ENCODE measurements around the gene VPS39. TPM values are rescaled to one million over a fixed set of nuclear protein-coding genes. Genes with fewer than 3 reads are reported as not detected.

The VPS39 gene
- total and polyA plus RNA-seq, 4 donors, result 61.4 to 77.6 (median 66.9) TPM

DNA sequence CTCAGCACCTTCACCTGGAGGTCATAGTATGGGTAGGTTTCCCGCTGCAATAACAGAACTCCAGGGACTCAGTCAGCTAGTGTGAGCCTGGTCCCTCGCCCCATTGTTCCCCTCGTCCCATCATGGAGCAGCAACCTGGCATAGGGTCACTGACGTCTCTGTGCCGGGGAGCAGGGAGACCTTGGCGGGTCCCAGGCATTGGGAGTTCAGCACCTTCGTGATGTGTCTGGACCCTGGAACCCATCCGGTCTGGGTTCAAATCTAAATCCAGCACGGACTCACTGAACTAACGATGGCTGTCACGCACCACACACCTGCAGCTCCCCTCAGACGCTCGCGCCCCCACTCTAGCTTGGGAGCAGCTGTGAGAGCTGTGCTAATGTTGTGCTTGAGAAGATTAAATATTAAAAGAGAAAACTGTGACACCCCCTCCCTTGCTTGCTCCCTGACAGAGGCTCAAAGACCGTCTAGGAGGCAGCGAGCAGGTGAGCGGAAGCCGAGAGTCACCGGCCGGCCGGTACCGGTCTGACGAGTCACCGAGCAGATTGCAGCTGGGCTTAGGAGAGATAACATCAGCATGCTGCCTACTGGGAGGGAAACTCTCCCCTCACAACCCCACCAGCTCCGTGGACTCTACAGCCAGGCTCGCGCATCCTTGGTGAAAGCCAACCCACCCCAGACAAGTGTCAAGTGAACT, 52.4 kb downstream of the VPS39 start:
- H3K27ac ChIP-seq (ENCODE audit: low read depth, low read length), result no peak overlapping the region
- no peak for DNase-seq (ENCODE audit: low read depth in 4 of 6, low spot score in 6 of 6)
- H3K4me3 ChIP-seq (ENCODE audit: low read depth, low read length), result no peak overlapping the region
- H3K9me3 ChIP-seq (ENCODE audit: control insufficient read depth, insufficient read depth, low read length), result no peaks in the 10 kb centered on the region
- 85% methylated on average over 10 of the region's 27 CpGs for WGBS (ENCODE audit: insufficient coverage)
- H3K27me3 ChIP-seq (ENCODE audit: control insufficient read depth, insufficient read depth, low read length), result no peaks in the 10 kb centered on the region
- H3K36me3 ChIP-seq (ENCODE audit: control insufficient read depth, insufficient read depth, low read length), result peaks cover 21% of the 10 kb centered on the region
- H3K4me1 ChIP-seq (ENCODE audit: control insufficient read depth, insufficient read depth, low read length), result peaks cover 39% of the 10 kb centered on the region

DNA sequence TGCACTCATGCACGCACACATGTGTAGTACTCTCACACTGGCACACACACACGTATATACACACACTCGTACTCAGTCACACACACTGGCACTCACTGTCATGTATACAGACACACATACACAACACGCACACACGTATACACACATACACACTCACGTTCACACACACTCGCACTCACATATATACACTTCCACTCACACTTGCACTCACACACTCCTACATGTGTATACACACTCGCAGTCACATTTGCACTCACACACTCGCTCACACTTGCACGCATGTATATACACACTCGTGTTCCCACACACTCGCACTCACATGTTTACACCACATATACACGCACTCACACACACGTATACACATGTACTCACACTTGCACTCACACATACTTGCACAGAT, 53.1 kb downstream of the VPS39 start:
- H3K4me3 ChIP-seq (ENCODE audit: low read depth, low read length), result no peak overlapping the region
- peaks cover 16% of the 10 kb centered on the region for H3K36me3 ChIP-seq (ENCODE audit: control insufficient read depth, insufficient read depth, low read length)
- no peak for DNase-seq (ENCODE audit: low read depth in 4 of 6, low spot score in 6 of 6)
- H3K27me3 ChIP-seq (ENCODE audit: control insufficient read depth, insufficient read depth, low read length), result no peaks in the 10 kb centered on the region
- no peak overlapping the region for H3K27ac ChIP-seq (ENCODE audit: low read depth, low read length)
- 96% methylated on average over 14 of the region's 14 CpGs for WGBS (ENCODE audit: insufficient coverage)
- H3K9me3 ChIP-seq (ENCODE audit: control insufficient read depth, insufficient read depth, low read length), result no peaks in the 10 kb centered on the region
- peaks cover 39% of the 10 kb centered on the region for H3K4me1 ChIP-seq (ENCODE audit: control insufficient read depth, insufficient read depth, low read length)

DNA sequence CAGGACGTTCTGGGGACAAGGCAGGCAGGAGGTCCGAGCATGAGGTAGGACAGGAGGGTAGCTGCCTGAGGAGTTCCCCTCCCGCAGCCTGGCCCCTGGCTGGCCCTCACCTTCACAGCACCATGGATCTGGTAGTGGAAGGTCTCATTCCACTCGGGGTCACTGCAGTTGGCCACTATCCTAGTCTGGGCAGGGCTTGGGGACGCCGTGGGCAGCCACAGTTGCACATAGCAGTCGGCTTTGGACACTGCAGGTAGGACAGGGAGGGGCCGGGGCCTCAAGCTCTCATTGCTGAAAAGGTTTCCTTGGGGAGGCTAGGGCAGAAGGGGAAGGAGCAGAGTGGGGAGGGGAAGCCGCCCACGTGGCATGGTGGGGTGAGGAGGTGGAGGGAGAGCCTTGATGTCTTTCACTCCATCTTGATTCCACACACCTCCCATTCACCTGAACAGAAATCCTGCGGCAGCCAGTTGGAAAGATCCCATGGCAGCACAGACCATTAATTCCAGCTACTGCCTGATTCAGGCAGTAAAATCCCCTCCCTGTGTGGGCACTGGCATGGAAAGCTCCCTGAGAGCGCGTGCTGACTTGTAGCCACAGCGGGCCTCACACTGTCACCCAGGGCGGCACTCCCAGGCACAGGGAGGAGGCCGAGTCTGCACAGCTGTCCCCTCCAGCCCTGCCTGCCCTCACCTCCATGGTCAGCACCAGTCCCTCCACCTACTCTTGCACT, 53.7 kb downstream of the VPS39 start:
- WGBS (ENCODE audit: insufficient coverage), result 76% methylated on average over 13 of the region's 16 CpGs
- H3K4me1 ChIP-seq (ENCODE audit: control insufficient read depth, insufficient read depth, low read length), result peaks cover 39% of the 10 kb centered on the region
- H3K36me3 ChIP-seq (ENCODE audit: control insufficient read depth, insufficient read depth, low read length), result peaks cover 10% of the 10 kb centered on the region
- H3K9me3 ChIP-seq (ENCODE audit: control insufficient read depth, insufficient read depth, low read length), result no peaks in the 10 kb centered on the region
- DNase-seq (ENCODE audit: low read depth in 4 of 6, low spot score in 6 of 6), result peak in 3 of 6 donors; percentile 7 to 68 (median 9)
- H3K4me3 ChIP-seq (ENCODE audit: low read depth, low read length), result no peak overlapping the region
- no peak overlapping the region for H3K27ac ChIP-seq (ENCODE audit: low read depth, low read length)
- H3K27me3 ChIP-seq (ENCODE audit: control insufficient read depth, insufficient read depth, low read length), result no peaks in the 10 kb centered on the region

DNA sequence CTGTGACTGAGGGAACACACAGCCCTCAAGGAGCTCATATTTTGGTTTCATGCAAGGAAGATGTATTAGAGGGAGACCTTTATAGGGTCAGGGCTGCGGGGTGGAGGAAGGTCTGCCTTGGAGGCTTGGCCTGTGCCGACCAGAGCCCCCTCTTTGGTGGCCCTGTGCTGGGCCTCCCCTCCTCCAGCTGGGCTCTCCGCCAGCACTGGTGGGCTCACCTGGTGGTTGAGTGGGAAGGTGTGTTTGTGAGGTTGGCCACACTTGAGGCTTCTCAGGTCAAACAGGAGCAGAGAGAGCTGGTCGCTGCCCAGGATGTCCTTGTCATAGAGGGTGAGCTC, 54.3 kb downstream of the VPS39 start:
- H3K9me3 ChIP-seq (ENCODE audit: control insufficient read depth, insufficient read depth, low read length), result no peaks in the 10 kb centered on the region
- no peak overlapping the region for H3K4me3 ChIP-seq (ENCODE audit: low read depth, low read length)
- 84% methylated on average over 4 of the region's 4 CpGs for WGBS (ENCODE audit: insufficient coverage)
- H3K27ac ChIP-seq (ENCODE audit: low read depth, low read length), result no peak overlapping the region
- peaks cover 36% of the 10 kb centered on the region for H3K4me1 ChIP-seq (ENCODE audit: control insufficient read depth, insufficient read depth, low read length)
- H3K27me3 ChIP-seq (ENCODE audit: control insufficient read depth, insufficient read depth, low read length), result no peaks in the 10 kb centered on the region
- H3K36me3 ChIP-seq (ENCODE audit: control insufficient read depth, insufficient read depth, low read length), result peaks cover 5% of the 10 kb centered on the region
- DNase-seq (ENCODE audit: low read depth in 4 of 6, low spot score in 6 of 6), result no peak

DNA sequence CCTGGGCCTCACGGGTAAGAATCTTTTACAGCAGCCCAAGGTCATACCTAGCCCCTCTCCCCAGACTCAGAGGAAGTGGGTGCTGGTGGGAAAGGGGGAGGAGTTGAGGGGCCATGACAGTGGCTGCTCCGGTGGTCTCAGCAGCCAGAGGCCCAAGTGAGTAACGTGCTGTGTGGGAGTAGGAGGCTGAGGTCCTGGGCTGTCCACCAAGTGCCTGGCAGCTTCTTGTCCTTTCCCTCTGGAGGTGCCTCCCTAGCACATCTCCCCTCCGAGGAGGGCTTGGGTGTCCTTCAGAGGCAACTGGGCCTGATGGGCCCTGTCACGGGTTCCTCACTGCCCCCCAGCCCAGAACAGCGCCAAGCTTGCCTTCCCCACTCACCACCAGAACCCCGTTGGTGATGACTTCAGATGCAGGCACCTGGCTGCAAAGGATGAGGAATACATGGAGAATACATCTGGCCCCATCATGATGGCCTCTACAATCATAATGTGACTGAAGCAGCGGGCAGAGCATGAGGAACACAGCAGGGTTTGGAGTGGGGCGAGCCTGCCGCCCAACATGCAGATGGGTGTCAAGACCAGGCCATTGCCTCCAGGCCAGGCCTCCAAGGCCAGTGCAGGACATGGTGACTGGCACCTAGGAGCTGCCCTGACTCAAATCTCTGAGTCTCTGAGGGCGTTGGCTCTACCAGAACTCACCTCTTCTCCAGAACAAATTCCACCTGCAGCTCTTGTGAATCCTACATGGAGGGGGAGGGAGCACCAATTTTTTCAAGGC, 55.0 kb downstream of the VPS39 start:
- no peaks in the 10 kb centered on the region for H3K27me3 ChIP-seq (ENCODE audit: control insufficient read depth, insufficient read depth, low read length)
- no peak overlapping the region for H3K4me3 ChIP-seq (ENCODE audit: low read depth, low read length)
- peaks cover 36% of the 10 kb centered on the region for H3K4me1 ChIP-seq (ENCODE audit: control insufficient read depth, insufficient read depth, low read length)
- peaks cover 4% of the 10 kb centered on the region for H3K36me3 ChIP-seq (ENCODE audit: control insufficient read depth, insufficient read depth, low read length)
- DNase-seq (ENCODE audit: low read depth in 4 of 6, low spot score in 6 of 6), result no peak
- no peak overlapping the region for H3K27ac ChIP-seq (ENCODE audit: low read depth, low read length)
- H3K9me3 ChIP-seq (ENCODE audit: control insufficient read depth, insufficient read depth, low read length), result no peaks in the 10 kb centered on the region
- WGBS (ENCODE audit: insufficient coverage), result 95% methylated on average over 6 of the region's 11 CpGs

DNA sequence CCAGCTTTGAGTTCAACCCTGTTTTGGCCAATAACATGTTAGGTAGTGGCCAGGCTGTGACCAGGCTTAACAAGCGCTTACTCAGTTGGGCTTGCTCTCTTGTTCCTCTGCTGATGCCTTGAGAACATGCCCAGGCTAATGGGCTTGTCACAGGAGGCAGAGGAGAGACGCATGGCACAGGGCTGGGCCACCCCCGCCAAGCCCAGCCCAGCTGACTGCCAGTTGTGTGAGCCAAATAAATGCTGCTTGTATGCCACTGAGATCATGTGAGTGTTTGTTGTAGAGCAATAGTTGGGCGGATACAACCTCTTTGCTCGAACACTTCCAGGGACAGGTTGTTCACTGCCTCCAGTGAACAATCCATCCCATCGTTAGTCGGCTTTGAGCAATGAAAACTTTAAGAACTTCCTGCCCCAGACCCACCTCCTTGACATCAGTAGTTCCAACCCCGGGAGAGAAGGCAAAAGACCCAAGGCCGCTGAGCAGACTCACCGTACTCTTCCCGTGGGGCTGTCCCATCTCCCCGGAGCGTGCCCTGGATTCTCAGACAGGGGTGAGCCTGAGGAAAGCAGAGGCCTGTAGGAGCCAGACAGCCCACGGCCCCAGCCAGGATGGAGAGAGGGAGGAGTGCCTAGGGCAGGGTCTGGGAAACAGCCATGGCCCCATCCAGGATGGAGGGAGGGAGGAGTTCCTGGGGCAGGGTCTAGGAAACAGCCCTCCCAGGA, 55.7 kb downstream of the VPS39 start:
- Histone ChIP-seq H3K27me3 (ENCODE audit: control insufficient read depth, insufficient read depth, low read length) (no peaks in the 10 kb centered on the region), H3K36me3 (ENCODE audit: control insufficient read depth, insufficient read depth, low read length) (no peaks in the 10 kb centered on the region), H3K4me3 (ENCODE audit: low read depth, low read length) (no peak overlapping the region), H3K4me1 (ENCODE audit: control insufficient read depth, insufficient read depth, low read length) (peaks cover 36% of the 10 kb centered on the region), H3K27ac (ENCODE audit: low read depth, low read length) (no peak overlapping the region), H3K9me3 (ENCODE audit: control insufficient read depth, insufficient read depth, low read length) (no peaks in the 10 kb centered on the region)
- peak in 1 of 6 donors; percentile 9 for DNase-seq (ENCODE audit: low read depth in 4 of 6, low spot score in 6 of 6)
- 89% methylated on average over 12 of the region's 14 CpGs for WGBS (ENCODE audit: insufficient coverage)

DNA sequence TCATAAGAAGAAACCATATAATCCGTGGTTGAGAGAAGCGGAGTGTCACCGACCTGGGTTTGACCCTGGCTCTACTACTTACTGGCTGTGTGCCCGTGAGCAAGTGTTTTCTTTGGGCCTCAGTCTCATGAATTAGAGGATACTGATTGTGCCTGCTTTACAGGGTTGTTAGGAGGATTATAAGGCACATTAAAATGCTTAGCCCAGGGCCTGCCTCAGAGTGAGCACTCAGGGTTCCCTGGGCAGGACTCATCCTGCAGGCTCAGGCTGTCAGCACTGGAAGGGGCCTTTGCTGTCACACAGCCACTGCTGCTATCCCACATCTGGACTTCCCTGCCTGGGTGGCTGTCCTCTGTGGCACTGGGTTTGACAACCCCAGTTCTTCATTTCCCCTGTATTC, 56.4 kb downstream of the VPS39 start:
- Histone ChIP-seq H3K36me3 (ENCODE audit: control insufficient read depth, insufficient read depth, low read length) (no peaks in the 10 kb centered on the region), H3K9me3 (ENCODE audit: control insufficient read depth, insufficient read depth, low read length) (no peaks in the 10 kb centered on the region), H3K27me3 (ENCODE audit: control insufficient read depth, insufficient read depth, low read length) (no peaks in the 10 kb centered on the region), H3K4me3 (ENCODE audit: low read depth, low read length) (no peak overlapping the region), H3K27ac (ENCODE audit: low read depth, low read length) (no peak overlapping the region), H3K4me1 (ENCODE audit: control insufficient read depth, insufficient read depth, low read length) (peaks cover 36% of the 10 kb centered on the region)
- 36% methylated on average over 4 of the region's 4 CpGs for WGBS (ENCODE audit: insufficient coverage)
- peak in 1 of 6 donors; percentile 13 for DNase-seq (ENCODE audit: low read depth in 4 of 6, low spot score in 6 of 6)

DNA sequence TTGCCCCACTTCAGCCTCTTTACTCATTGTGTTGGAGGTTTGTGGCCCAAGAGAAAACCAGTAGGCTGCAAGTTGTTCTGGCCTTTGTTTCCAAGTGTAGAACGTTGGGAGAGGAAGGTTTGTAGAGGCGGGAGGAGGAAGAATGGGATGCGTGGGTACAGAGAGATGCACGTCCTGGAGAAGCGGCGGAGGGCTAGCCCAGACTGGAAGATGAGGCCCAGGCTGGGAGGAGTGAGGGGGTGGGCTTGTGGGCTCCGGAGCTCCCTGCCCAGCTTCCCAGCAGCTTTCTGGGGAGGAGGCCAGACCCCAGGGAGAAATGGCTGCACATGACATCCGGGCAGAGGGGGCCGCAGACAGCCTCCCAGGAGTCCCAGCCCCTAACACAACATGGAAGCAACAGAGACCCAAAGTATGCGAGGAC, 57.0 kb downstream of the VPS39 start:
- Histone ChIP-seq H3K27me3 (ENCODE audit: control insufficient read depth, insufficient read depth, low read length) (no peaks in the 10 kb centered on the region), H3K4me1 (ENCODE audit: control insufficient read depth, insufficient read depth, low read length) (peaks cover 32% of the 10 kb centered on the region), H3K36me3 (ENCODE audit: control insufficient read depth, insufficient read depth, low read length) (no peaks in the 10 kb centered on the region), H3K4me3 (ENCODE audit: low read depth, low read length) (no peak overlapping the region), H3K27ac (ENCODE audit: low read depth, low read length) (no peak overlapping the region), H3K9me3 (ENCODE audit: control insufficient read depth, insufficient read depth, low read length) (no peaks in the 10 kb centered on the region)
- WGBS (ENCODE audit: insufficient coverage), result 66% methylated on average over 8 of the region's 10 CpGs
- no peak for DNase-seq (ENCODE audit: low read depth in 4 of 6, low spot score in 6 of 6)

DNA sequence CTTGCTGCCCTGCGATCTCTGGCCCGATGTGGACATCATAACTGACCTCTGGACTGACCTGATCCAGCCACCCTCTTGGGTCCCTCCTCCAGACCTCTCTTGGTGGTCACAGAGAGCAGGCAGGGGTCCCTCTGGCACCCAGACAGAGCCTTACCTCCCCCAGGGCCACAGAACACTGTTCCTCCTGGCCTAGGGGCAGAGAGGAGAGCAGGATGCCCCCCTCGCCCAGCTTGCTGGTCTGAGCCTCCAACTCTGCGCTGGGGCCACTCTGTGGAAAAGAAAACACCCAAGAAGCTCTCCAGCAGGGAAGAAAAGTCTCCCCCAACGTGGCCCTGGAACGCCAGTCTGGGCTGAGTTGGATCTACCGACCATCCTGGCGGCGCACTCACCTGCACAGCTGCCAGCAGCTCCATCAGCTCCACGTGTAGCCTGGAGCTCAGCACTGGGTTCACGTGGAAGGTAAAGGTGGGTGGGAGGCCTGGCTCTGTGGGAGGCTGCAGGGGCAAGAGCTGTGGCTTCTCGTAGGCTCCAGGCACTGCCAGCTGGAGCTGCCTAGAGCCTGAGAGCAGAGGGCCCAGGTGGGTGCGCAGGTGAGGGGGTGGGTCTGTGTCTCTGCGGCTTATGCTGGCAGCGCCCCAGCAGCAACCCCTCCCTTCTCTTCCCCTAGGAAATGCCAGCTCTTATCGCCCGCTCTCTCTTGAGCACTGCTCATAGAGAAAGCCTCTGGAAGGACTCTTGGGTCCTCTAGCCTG, 57.7 kb downstream of the VPS39 start:
- Histone ChIP-seq H3K27ac (ENCODE audit: low read depth, low read length) (no peak overlapping the region), H3K9me3 (ENCODE audit: control insufficient read depth, insufficient read depth, low read length) (no peaks in the 10 kb centered on the region), H3K4me1 (ENCODE audit: control insufficient read depth, insufficient read depth, low read length) (peaks cover 26% of the 10 kb centered on the region), H3K36me3 (ENCODE audit: control insufficient read depth, insufficient read depth, low read length) (no peaks in the 10 kb centered on the region), H3K4me3 (ENCODE audit: low read depth, low read length) (no peak overlapping the region), H3K27me3 (ENCODE audit: control insufficient read depth, insufficient read depth, low read length) (no peaks in the 10 kb centered on the region)
- no peak for DNase-seq (ENCODE audit: low read depth in 4 of 6, low spot score in 6 of 6)
- 79% methylated on average over 14 of the region's 17 CpGs for WGBS (ENCODE audit: insufficient coverage)
